GM19438 (cell line): ENCODE measurements around the gene NUMBL.
"Not testable (repeated sequence)": the region's sequence is repeated elsewhere in the genome, so short reads cannot be mapped to it uniquely, and the experiment has no call there.

Experiments used
- ATAC-seq: cut with Tn5 transposase; IDR thresholded peaks from one replicate; pipeline ENCODE4 v1.9.1; 2021; ENCODE audit warnings: low read depth; ENCODE audit not compliant: unreplicated experiment

Gene NUMBL

DNA sequence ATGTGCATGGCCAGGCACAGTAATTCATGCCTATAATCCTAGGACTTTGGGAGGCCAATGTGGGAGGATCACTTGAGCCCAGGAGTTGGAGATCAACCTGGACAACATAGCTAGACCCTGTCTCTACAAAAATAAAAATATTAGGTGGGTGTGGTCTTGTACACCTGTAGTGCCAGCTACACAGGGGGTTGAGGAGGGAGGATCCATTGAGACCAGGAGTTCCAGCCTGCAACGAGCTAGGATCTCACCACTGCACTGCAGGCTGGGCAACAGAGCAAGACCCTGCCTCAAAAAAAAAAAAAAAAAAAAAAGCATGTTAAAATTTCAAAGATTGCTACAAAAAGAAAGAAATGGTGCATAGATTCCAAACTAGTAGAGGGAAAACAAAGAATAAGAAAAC lies 52.1 kb downstream of the NUMBL start:
- no peak for ATAC-seq

DNA sequence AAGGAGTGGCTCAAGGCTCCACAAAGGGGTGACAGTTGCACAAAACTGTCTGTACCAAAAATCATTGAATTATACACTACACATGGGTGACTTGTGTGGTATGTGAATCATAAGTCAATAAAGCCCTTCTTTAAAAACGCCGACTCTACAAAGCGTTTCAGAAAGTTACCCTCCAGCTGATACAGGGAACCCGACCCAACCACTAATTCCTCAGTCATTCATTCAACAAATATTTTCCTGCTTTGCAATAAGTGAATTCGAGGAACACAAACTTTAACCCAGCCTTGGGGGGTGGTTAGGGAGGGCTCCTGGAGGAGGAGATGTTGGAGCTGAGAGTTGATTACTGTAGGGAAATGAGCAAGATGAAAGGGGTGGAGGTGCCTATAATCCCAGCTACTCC lies 57.2 kb downstream of the NUMBL start:
- ATAC-seq, result no peak

DNA sequence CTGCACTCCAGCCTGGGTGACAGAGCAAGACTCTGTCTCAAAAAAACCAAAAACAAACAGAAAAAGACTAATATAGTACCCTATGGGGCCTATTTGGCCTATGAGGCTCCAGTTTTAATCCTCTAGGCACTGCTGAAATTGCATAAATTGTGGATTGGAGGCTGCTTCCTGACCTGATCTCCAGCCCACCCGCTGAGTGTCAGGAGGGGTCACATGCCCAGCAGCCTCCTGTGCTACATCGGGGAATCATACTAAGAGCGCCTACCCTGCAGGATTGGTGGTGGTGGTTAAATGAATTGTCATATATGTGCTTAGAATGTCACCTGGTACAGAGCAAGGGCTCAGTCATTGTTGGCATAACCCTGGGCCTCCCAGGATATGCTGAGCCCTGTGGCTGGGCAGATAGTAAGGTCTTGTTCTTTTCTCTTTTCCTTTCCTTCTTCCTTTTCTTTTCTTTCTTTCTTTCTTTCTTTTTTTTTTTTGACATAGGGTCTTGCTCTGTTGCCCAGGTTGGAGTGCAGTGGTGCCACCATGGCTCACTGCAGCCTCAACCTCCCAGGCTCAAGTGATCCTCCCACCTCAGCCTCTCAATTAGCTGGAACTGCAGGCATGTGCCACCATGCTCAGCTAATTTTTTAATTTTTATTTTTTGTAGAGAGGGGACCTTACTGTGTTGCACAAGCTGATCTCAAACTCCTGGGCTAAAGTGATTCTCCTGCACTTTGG lies 58.0 kb downstream of the NUMBL start:
- no peak for ATAC-seq

DNA sequence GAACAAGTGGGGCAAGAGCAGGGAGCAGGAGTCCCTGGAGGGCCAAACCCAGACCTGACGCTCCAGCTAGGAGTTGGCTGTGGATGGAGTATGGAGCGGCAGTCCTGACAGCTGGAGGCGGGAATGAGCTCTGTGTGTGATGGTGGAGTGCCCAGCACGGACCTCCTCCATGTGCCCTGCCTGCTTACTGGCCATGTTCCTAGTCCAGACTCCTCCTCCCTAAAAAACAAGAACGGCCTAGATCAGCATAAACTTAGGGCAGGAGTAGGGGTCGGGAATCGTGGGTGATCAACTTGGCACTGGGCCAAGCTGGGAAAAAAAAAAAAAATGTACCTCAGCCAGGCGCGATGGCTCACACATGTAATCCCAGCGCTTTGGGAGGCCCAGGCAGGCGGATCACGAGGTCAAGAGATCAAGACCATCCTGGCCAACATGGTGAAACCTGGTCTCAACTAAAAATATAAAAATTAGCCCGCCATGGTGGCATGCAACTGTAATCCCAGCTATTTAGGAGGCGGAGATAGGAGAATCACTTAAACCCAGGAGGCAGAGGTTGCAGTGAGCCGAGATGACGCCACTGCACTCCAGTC lies 59.8 kb downstream of the NUMBL start:
- ATAC-seq, result no peak

DNA sequence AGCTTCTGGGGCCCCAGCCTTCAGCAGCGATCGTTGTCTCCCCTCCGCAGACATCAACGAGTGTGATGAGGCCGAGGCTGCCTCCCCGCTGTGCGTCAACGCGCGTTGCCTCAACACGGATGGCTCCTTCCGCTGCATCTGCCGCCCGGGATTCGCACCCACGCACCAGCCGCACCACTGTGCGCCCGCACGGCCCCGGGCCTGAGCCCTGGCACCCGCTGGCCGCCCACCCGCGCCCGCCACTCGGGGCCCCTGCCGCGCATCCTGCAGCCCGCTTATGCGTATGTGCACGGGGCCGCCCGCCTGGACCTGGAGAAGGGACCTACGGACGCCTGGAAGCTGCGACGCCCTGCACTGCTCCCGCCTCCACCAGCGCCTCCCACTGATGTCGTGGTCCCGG lies 61.1 kb downstream of the NUMBL start:
- ATAC-seq, result no peak

DNA sequence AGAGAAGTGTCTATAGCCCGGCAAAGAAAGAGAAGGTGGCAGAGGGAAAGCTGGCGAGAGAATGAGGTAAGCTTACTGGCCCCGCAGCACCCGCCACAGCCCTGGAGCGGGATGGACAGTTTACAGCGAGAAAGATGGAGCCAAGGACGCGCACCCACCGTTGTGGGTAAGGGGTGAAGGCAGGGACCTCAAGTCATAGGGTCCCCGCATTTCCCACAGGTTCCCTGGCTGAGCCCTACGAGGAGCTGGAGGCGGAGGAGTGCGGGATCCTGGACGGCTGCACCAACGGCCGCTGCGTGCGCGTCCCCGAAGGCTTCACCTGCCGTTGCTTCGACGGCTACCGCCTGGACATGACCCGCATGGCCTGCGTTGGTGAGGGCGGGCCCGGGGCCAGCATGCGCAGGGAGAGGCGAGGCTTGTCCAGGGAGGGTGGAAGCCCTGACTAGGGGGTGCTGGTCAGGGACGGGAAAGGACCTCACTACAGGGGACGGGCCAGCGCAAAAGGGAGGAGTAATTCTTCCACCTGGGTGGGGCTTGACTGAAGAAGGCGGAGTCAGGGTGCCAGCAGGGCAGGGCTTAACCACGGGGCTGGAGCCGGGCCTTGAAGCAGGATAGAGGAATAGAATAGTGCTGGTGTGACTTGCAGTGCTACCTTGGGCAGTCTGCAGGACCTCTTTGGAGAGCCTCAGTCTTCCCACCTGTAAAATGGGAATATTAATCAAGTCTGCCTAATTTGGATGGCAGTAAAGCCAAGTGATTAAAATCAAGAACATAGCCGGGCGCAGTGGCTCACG lies 62.8 kb downstream of the NUMBL start:
- no peak for ATAC-seq

DNA sequence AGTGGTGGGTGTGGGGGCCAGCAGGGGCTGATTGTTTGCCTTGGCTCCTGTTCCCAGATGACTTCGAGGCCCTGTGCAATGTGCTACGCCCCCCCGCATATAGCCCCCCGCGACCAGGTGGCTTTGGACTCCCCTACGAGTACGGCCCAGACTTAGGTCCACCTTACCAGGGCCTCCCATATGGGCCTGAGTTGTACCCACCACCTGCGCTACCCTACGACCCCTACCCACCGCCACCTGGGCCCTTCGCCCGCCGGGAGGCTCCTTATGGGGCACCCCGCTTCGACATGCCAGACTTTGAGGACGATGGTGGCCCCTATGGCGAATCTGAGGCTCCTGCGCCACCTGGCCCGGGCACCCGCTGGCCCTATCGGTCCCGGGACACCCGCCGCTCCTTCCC lies 63.5 kb downstream of the NUMBL start:
- no peak for ATAC-seq

DNA sequence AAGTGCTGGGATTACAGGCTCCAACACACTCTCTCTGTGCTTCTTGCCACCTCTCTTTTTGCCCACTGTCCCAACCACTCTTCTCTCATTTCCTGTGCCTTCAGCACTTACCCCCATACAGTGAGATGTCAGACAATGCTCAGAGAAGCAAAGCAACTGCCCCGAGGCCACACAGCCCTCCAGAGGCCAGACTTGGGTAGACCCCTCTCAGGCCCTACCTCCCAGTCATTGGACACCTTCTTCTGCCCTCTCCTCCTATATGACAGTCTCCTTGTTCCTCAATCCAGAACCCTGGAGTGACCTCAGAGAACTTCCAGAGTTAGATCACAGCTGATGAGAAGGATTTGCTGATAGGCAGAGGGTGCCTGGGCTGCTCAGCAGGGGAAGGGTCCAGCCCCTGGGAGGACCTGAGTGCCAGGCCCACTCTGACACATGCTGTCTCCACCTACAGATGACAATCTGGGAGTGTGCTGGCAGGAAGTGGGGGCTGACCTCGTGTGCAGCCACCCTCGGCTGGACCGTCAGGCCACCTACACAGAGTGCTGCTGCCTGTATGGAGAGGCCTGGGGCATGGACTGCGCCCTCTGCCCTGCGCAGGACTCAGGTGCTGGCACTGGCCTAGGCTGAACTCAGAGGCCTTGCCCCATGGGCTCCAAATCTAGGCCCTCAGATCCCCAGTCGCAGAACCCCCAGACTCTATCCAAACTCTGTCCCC lies 64.9 kb downstream of the NUMBL start:
- ATAC-seq, result no peak

DNA sequence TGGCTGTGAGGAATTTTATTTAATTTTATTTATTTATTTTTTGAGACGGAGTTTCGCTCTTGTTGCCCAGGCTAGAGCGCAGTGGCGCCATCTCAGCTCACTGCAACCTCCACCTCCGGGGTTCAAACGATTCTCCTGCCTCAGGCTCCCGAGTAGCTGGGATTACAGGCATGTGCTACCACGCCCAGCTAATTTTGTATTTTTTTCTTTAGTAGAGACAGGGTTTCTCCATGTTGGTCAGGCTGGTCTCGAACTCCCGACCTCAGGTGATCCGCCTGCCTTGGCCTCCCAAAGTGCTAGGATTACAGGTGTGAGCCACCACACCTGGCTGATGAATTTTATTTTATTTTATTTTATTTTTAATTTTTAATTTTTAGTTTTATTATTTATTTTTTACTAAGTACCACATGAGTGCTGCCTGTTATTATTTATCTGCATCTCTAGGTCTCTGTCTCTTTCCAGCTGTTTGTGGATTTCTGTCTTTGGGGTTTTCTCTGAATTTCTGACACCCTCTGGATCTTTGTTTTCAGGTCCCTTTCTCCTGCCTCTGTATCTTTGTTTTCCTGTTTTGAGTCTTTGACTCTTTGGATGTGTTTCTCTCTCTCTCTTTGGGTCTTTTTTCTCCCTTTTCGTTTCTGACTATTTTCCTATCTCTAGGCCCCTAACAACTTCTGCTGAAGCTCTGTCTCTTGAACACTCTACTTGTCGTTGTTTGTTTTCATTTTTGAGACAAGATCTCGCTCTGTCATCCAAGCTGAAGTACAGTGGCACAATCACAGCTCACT lies 65.9 kb downstream of the NUMBL start:
- ATAC-seq, result not testable (repeated sequence)

DNA sequence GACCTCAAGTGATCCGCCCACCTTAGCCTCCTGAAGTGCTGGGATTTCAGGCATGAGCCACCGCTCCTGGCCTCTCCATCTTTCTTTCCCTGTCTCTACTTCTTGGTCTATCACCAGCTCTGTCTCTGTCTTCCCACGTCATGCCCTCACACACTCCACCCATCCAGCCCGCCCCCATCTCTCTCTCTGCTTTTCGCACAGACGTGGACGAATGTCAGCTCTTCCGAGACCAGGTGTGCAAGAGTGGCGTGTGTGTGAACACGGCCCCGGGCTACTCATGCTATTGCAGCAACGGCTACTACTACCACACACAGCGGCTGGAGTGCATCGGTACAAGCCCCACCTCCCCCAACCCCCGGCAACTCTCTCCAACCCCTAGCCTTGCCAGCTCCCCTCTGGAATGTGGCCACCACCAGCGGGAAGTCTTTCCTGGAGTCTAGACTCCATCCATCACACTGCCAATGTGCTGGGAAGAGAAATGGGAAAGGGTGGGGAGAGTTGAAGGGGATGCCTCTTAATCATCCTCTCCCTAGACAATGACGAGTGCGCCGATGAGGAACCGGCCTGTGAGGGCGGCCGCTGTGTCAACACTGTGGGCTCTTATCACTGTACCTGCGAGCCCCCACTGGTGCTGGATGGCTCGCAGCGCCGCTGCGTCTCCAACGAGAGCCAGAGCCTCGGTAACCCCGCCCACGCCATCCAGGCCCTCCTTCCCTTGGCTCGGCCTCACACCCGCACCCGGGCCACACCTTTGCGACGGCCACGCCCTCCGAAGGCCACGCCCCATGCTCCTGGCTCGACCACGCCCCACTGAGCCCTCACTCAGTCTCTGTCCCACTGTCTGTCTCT lies 66.8 kb downstream of the NUMBL start:
- no peak for ATAC-seq

DNA sequence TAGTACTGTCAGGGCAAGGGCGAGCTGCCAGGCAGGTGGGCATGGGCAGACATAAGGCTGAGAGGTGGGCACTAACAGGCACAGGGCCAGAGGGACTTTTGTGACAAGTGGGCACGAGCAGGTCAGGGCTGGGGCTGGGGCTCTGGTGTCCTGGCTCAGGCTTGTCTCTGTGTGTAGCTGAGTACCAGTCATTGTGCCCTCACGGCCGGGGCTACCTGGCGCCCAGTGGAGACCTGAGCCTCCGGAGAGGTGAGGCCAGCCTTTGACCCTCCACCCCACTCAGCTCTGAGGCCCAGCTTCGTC lies 67.7 kb downstream of the NUMBL start:
- no peak for ATAC-seq

DNA sequence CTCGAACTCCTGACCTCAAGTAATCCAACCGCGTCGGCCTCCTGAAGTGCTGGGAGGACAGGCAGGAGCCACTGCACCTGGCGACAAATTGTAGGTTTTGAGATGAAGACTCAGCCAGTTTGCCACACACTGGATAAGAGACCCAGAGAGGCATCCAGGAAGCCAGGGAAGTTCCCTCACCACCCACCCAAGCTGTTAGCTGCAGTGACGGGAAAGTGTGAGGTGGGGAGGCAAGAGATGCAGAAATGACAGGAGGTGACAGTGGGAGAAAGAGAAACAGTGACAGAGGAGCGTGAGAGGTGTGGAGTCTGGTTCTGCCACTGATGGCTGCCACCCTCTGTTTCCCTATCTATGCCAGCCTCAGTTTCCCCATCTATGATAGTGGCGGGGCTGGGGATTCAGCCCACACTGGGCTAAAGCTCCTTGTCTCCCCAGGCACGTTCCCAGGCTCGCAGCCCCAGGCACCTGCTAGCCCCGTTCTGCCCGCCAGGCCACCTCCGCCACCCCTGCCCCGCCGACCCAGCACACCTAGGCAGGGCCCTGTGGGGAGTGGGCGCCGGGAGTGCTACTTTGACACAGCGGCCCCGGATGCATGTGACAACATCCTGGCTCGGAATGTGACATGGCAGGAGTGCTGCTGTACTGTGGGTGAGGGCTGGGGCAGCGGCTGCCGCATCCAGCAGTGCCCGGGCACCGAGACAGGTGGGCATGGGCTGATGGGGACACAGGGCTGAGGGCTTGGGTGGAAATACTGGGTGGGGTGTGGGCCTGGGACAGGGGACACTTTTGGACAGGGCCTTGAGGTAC lies 68.3 kb downstream of the NUMBL start:
- ATAC-seq, result no peak

DNA sequence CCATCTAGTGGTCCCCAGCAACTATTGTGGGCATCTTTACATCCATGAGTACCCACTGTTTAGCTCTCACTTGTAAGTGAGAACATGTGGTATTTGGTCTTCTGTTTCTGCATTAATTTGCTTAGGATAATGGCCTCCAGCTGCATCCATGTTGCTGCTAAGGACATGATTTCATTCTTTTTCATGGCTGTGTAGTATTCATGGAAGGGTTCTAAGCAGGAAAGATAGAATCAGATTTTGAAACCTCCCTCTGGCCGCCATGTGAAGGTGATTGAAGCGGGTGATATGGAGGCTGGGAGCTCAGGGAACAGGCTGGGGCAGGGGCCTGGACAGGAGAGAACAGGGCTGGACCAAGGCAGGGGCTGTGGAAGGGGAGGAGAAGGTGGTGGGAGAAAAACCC lies 69.2 kb downstream of the NUMBL start:
- ATAC-seq, result no peak

DNA sequence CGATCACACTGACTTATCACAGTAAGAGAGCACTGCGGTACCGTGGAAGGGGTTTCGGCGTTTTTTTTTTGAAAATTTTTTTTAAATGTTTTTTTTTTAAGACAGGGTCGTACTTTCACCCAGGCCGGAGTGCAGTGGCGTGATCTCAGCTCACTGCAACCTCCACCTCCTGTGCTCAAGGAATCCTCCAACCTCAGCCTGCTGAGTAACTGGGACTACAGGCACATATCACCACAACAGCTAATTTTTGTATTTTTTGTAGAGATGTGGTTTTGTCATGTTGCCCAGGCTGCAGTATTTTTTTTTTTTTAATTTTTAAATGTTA lies 70.3 kb downstream of the NUMBL start:
- no peak for ATAC-seq

DNA sequence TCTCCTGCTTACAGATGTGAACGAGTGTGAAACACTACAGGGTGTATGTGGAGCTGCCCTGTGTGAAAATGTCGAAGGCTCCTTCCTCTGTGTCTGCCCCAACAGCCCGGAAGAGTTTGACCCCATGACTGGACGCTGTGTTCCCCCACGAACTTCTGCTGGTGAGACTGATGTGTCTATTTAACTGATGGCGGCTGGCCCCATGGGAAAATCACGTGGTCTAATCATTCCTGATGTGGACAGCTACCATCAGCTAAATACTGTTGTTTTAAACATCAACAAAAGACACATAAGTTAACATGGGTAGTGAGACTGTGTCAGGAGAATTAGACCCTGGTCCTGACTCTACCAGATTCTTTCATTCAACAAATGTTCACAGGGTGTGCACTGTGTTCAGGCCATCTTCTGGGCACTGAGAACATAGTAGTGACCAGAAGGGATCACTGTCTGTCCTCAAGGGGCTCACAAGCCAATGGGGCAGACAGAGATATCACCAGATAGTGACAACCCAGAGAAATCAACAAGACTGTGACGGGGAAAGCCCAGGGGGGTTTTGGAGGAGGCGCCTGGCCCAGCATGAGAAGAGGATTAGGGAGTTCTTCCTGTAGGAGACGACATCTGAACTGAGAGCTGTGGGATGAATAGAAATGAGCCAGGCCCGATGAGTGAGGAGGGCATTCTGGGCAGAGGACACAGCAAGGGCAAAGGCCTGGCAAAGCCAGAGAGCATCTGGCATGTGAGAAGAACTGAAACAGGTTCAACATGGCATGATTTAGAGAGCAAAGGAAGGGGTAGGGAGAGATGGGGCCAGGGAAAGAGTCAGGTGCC lies 70.9 kb downstream of the NUMBL start:
- no peak for ATAC-seq

DNA sequence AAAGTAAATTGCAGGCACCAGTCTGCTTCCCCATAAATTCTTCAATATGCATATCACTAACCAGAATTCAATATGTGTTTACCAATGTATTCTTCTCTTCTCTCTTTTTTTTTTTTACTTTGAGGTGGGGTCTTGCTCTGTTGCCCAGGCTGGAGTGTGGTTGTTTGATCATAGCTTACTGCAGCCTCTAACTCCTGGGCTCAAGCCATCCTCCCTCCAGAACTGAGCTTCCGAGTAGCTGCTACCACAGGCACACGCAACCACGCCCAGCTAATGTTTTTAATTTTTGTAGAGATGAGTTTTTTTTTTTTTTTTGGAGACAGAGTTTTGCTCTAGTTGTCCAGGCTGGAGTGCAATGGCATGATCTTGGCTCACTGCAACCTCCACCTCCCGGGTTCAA lies 72.5 kb downstream of the NUMBL start:
- no peak for ATAC-seq

DNA sequence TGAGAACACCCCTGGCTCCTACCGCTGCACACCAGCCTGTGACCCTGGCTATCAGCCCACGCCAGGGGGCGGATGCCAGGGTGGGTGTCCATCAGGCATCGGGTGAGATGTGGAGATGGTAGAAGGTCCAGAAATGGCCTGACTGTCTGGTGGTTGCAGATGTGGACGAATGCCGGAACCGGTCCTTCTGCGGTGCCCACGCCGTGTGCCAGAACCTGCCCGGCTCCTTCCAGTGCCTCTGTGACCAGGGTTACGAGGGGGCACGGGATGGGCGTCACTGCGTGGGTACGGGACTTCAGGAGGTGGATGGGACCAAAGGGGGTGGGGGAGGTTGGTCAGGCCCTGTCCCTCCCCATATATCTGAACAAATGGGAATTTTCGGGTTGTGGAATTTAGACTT lies 73.5 kb downstream of the NUMBL start:
- no peak for ATAC-seq

DNA sequence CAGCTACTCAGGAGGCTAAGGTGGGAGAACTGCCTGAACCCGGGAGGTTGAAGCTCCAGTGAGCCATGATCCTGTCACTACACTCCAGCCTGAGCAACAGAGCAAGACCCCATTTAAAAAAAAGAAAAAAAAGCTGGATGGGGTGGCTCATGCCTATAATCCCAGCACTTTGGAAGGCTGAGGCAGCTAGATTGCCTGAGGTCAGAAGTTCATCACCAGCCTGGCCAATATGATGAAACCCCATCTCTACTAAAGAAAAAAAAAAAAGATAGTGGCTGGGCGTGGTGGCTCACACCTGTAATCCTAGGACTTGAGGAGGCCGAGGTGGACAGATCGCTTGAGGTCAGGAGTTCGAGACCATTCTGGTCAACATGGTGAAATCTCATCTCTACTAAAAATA lies 74.3 kb downstream of the NUMBL start:
- no peak for ATAC-seq
